ENCODE data around the gene STARD8.

Gene STARD8

GRCh38 chrX:68705986-68706385 is 58.5 kb downstream of the STARD8 start:
- no peak for DNase-seq (ENCODE audit: low spot score in 2 of 2)
- Mint-ChIP-seq H3K4me1 (peaks cover under 1% of the 10 kb centered on the region), H3K9me3 (no peaks in the 10 kb centered on the region), H3K27me3 (peaks cover 5% of the 10 kb centered on the region), H3K27ac (no peak overlapping the region), H3K36me3 (no peaks in the 10 kb centered on the region), H3K4me3 (no peak overlapping the region)
- no peak for ATAC-seq (ENCODE audit: low read depth)

- ATAC-seq (ENCODE audit: low read depth) (no peak), DNase-seq (ENCODE audit: low spot score in 2 of 2) (no peak)
- Mint-ChIP-seq H3K4me3 (no peak overlapping the region), H3K27me3 (peaks cover 2% of the 10 kb centered on the region), H3K4me1 (peaks cover 3% of the 10 kb centered on the region), H3K36me3 (no peaks in the 10 kb centered on the region), H3K27ac (no peak overlapping the region), H3K9me3 (no peaks in the 10 kb centered on the region)
Measured at GRCh38 chrX:68708503-68709290, 61.2 kb downstream of the STARD8 start.

GRCh38 chrX:68710870-68711576 is 63.6 kb downstream of the STARD8 start:
- H3K27me3 Mint-ChIP-seq: peaks cover 1% of the 10 kb centered on the region
- no peak for DNase-seq (ENCODE audit: low spot score in 2 of 2)
- ATAC-seq (ENCODE audit: low read depth): no peak
- no peak overlapping the region for H3K4me3 Mint-ChIP-seq
- no peaks in the 10 kb centered on the region for H3K9me3 Mint-ChIP-seq
- H3K4me1 Mint-ChIP-seq: peaks cover 3% of the 10 kb centered on the region
- no peaks in the 10 kb centered on the region for H3K36me3 Mint-ChIP-seq
- H3K27ac Mint-ChIP-seq: no peak overlapping the region

- no peaks in the 10 kb centered on the region for H3K9me3 Mint-ChIP-seq
- peaks cover 1% of the 10 kb centered on the region for H3K27me3 Mint-ChIP-seq
- no peaks in the 10 kb centered on the region for H3K36me3 Mint-ChIP-seq
- peaks cover 3% of the 10 kb centered on the region for H3K4me1 Mint-ChIP-seq
- H3K4me3 Mint-ChIP-seq: no peak overlapping the region
- H3K27ac Mint-ChIP-seq: no peak overlapping the region
- ATAC-seq (ENCODE audit: low read depth) (no peak), DNase-seq (ENCODE audit: low spot score in 2 of 2) (no peak)
Measured at GRCh38 chrX:68711845-68712244, 64.4 kb downstream of the STARD8 start.

- ATAC-seq (ENCODE audit: low read depth): no peak
Measured at GRCh38 chrX:68714856-68715255, 67.4 kb downstream of the STARD8 start.

GRCh38 chrX:68717196-68717595 is 69.7 kb downstream of the STARD8 start:
- Mint-ChIP-seq H3K27ac (no peak overlapping the region), H3K4me1 (no peaks in the 10 kb centered on the region), H3K9me3 (no peaks in the 10 kb centered on the region), H3K36me3 (no peaks in the 10 kb centered on the region), H3K27me3 (peaks cover 1% of the 10 kb centered on the region), H3K4me3 (no peak overlapping the region)
- ATAC-seq (ENCODE audit: low read depth) (no peak), DNase-seq (ENCODE audit: low spot score in 2 of 2) (no peak)

More at GRCh38 chrX:68714856-68715255, 67.4 kb downstream of the STARD8 start:
- no peak overlapping the region for H3K4me3 Mint-ChIP-seq
- H3K27ac Mint-ChIP-seq: no peak overlapping the region
- H3K9me3 Mint-ChIP-seq: no peaks in the 10 kb centered on the region
- no peak for DNase-seq (ENCODE audit: low spot score in 2 of 2)
- peaks cover 3% of the 10 kb centered on the region for H3K4me1 Mint-ChIP-seq
- no peaks in the 10 kb centered on the region for H3K36me3 Mint-ChIP-seq
- peaks cover 1% of the 10 kb centered on the region for H3K27me3 Mint-ChIP-seq

- ATAC-seq (ENCODE audit: low read depth) (no peak), DNase-seq (ENCODE audit: low spot score in 2 of 2) (no peak)
- Mint-ChIP-seq H3K9me3 (no peaks in the 10 kb centered on the region), H3K27me3 (peaks cover 1% of the 10 kb centered on the region), H3K4me3 (no peak overlapping the region), H3K27ac (no peak overlapping the region), H3K4me1 (no peaks in the 10 kb centered on the region), H3K36me3 (no peaks in the 10 kb centered on the region)
Measured at GRCh38 chrX:68717663-68718442, 70.4 kb downstream of the STARD8 start.

- no peak for DNase-seq (ENCODE audit: low spot score in 2 of 2)
- Mint-ChIP-seq H3K4me3 (no peak overlapping the region), H3K27me3 (peaks cover 1% of the 10 kb centered on the region), H3K36me3 (no peaks in the 10 kb centered on the region), H3K4me1 (no peaks in the 10 kb centered on the region), H3K27ac (no peak overlapping the region), H3K9me3 (no peaks in the 10 kb centered on the region)
- no peak for ATAC-seq (ENCODE audit: low read depth)
Measured at GRCh38 chrX:68718443-68718820, 71.0 kb downstream of the STARD8 start.

GRCh38 chrX:68719181-68719903 is 71.9 kb downstream of the STARD8 start:
- Mint-ChIP-seq H3K27me3 (peaks cover 1% of the 10 kb centered on the region), H3K4me3 (no peak overlapping the region), H3K4me1 (no peaks in the 10 kb centered on the region), H3K36me3 (no peaks in the 10 kb centered on the region), H3K27ac (no peak overlapping the region), H3K9me3 (no peaks in the 10 kb centered on the region)
- ATAC-seq (ENCODE audit: low read depth): no peak
- no peak for DNase-seq (ENCODE audit: low spot score in 2 of 2)

- Mint-ChIP-seq H3K36me3 (no peaks in the 10 kb centered on the region), H3K4me1 (no peaks in the 10 kb centered on the region), H3K27me3 (peaks cover under 1% of the 10 kb centered on the region), H3K9me3 (no peaks in the 10 kb centered on the region), H3K27ac (no peak overlapping the region), H3K4me3 (no peak overlapping the region)
- ATAC-seq (ENCODE audit: low read depth) (no peak), DNase-seq (ENCODE audit: low spot score in 2 of 2) (no peak)
Measured at GRCh38 chrX:68719904-68720614, 72.6 kb downstream of the STARD8 start.

GRCh38 chrX:68720851-68721250 is 73.4 kb downstream of the STARD8 start:
- Mint-ChIP-seq H3K4me3 (no peak overlapping the region), H3K27ac (no peak overlapping the region), H3K36me3 (no peaks in the 10 kb centered on the region), H3K9me3 (no peaks in the 10 kb centered on the region), H3K27me3 (no peaks in the 10 kb centered on the region), H3K4me1 (no peaks in the 10 kb centered on the region)
- DNase-seq (ENCODE audit: low spot score in 2 of 2): no peak
- no peak for ATAC-seq (ENCODE audit: low read depth)

GRCh38 chrX:68721546-68721945 is 74.1 kb downstream of the STARD8 start:
- Mint-ChIP-seq H3K9me3 (no peaks in the 10 kb centered on the region), H3K27ac (no peak overlapping the region), H3K4me1 (no peaks in the 10 kb centered on the region), H3K4me3 (no peak overlapping the region), H3K27me3 (no peaks in the 10 kb centered on the region), H3K36me3 (no peaks in the 10 kb centered on the region)
- ATAC-seq (ENCODE audit: low read depth) (no peak), DNase-seq (ENCODE audit: low spot score in 2 of 2) (no peak)

All from memory B cell (primary cell).